Measurements from ENCODE around the gene SLC40A1.

GRCh38 chr2:189516546-189516945 is 64.0 kb downstream of the SLC40A1 start:
- TF ChIP-seq, protein P1, sequence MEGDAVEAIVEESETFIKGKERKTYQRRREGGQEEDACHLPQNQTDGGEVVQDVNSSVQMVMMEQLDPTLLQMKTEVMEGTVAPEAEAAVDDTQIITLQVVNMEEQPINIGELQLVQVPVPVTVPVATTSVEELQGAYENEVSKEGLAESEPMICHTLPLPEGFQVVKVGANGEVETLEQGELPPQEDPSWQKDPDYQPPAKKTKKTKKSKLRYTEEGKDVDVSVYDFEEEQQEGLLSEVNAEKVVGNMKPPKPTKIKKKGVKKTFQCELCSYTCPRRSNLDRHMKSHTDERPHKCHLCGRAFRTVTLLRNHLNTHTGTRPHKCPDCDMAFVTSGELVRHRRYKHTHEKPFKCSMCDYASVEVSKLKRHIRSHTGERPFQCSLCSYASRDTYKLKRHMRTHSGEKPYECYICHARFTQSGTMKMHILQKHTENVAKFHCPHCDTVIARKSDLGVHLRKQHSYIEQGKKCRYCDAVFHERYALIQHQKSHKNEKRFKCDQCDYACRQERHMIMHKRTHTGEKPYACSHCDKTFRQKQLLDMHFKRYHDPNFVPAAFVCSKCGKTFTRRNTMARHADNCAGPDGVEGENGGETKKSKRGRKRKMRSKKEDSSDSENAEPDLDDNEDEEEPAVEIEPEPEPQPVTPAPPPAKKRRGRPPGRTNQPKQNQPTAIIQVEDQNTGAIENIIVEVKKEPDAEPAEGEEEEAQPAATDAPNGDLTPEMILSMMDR (IDR thresholded peaks at IDR 0.05) = no peak
- no peak for TF ChIP-seq EZH2 (IDR thresholded peaks at IDR 0.05)
